Measurements from ENCODE around the gene CALHM5. TPM values are rescaled to one million over a fixed set of nuclear protein-coding genes. Genes with fewer than 3 reads are reported as not detected.

CALHM5 gene
- total RNA-seq, 4 donors from 2014 or later = 0.89 to 5.9 (median 1.4) TPM

- WGBS = 69% methylated on average over 5 of the region's 5 CpGs
- TF ChIP-seq EP300 (IDR thresholded peaks at IDR 0.05) = no peak
- TF ChIP-seq POLR2A (IDR thresholded peaks at IDR 0.05) = no peak
- no peak for TF ChIP-seq POLR2AphosphoS5 (IDR thresholded peaks at IDR 0.05)
- TF ChIP-seq, protein P1, sequence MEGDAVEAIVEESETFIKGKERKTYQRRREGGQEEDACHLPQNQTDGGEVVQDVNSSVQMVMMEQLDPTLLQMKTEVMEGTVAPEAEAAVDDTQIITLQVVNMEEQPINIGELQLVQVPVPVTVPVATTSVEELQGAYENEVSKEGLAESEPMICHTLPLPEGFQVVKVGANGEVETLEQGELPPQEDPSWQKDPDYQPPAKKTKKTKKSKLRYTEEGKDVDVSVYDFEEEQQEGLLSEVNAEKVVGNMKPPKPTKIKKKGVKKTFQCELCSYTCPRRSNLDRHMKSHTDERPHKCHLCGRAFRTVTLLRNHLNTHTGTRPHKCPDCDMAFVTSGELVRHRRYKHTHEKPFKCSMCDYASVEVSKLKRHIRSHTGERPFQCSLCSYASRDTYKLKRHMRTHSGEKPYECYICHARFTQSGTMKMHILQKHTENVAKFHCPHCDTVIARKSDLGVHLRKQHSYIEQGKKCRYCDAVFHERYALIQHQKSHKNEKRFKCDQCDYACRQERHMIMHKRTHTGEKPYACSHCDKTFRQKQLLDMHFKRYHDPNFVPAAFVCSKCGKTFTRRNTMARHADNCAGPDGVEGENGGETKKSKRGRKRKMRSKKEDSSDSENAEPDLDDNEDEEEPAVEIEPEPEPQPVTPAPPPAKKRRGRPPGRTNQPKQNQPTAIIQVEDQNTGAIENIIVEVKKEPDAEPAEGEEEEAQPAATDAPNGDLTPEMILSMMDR (IDR thresholded peaks at IDR 0.05) = no peak
- no peak overlapping the region for H3K4me3 ChIP-seq
- no peaks in the 10 kb centered on the region for H3K36me3 ChIP-seq
- H3K9me3 ChIP-seq = no peaks in the 10 kb centered on the region
- DNase-seq (ENCODE audit: low spot score in 2 of 2) = no peak
- H3K27ac ChIP-seq = no peak overlapping the region
- peaks cover 4% of the 10 kb centered on the region for H3K4me1 ChIP-seq
- no peaks in the 10 kb centered on the region for H3K27me3 ChIP-seq
Measured at GRCh38 chr6:116476002-116476678, 35.3 kb upstream of the CALHM5 start.

- Histone ChIP-seq H3K27ac (no peak overlapping the region), H3K36me3 (no peaks in the 10 kb centered on the region), H3K4me1 (no peaks in the 10 kb centered on the region), H3K27me3 (no peaks in the 10 kb centered on the region), H3K4me3 (no peak overlapping the region), H3K9me3 (no peaks in the 10 kb centered on the region)
- DNase-seq (ENCODE audit: low spot score in 2 of 2) = no peak
- TF ChIP-seq POLR2A (IDR thresholded peaks at IDR 0.05) (no peak), POLR2AphosphoS5 (IDR thresholded peaks at IDR 0.05) (no peak), EP300 (IDR thresholded peaks at IDR 0.05) (no peak)
- TF ChIP-seq, protein P1 (IDR thresholded peaks at IDR 0.05) = no peak
- WGBS = 72% methylated on average over 1 of the region's 1 CpG
Measured at GRCh38 chr6:116482780-116483179, 28.7 kb upstream of the CALHM5 start.

DNA sequence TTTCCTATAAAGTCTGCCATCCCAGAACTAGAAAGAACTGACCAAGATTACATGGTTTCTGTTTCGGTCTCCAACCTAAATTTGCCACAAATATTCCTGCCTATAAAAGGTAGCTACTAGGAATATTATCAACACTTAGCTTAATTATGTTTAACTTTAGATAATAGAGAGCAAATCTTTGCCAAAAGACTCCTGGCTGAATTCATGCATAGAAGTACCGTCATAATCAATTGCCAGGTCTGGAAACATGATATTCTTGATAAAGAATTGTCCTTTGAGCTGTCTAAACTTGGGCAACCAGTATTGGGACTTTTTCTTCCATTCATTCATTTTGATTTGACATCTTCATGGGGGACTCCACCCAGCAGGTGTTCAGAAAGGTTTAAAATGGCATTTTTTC lies 27.8 kb upstream of the CALHM5 start:
- H3K27me3 ChIP-seq = no peaks in the 10 kb centered on the region
- no peak overlapping the region for H3K4me3 ChIP-seq
- WGBS = 53% methylated on average over 2 of the region's 2 CpGs
- DNase-seq (ENCODE audit: low spot score in 2 of 2) = no peak
- no peaks in the 10 kb centered on the region for H3K9me3 ChIP-seq
- TF ChIP-seq POLR2A (IDR thresholded peaks at IDR 0.05) (no peak), POLR2AphosphoS5 (IDR thresholded peaks at IDR 0.05) (no peak), EP300 (IDR thresholded peaks at IDR 0.05) (no peak)
- TF ChIP-seq, protein P1 (IDR thresholded peaks at IDR 0.05) = no peak
- H3K4me1 ChIP-seq = no peaks in the 10 kb centered on the region
- no peaks in the 10 kb centered on the region for H3K36me3 ChIP-seq
- H3K27ac ChIP-seq = no peak overlapping the region

DNA sequence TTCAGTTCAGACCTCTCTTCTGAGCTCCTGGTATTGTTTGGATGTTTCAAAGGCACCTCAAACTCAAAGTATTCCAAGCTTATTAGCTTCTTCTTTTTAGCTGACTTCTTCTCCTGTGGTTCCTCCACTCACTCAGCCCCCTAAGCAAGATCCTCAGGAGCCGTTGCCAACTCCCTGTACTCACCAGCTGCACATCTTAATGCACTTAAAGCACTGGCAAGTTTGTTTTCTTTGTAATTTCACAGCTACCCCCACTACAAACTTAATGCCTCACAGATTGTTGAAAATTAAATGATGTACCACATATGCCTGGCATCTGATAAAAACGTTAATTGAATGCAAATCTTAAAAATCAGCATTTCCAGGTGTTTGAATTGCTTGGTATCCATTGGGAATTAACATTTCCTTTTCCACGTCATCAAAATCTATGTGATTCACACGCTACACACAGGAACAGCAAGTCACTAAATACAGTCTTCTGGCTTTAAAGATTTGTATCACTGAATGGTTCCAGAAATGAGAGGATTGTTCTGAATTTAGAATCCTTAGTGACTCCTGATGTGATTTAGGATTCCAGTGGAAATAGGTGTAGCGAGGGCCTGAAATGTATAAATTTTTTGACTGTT lies 25.8 kb upstream of the CALHM5 start:
- no peak for DNase-seq (ENCODE audit: low spot score in 2 of 2)
- 57% methylated on average over 5 of the region's 5 CpGs for WGBS

More for the DNA sequence above, 25.8 kb upstream of the CALHM5 start:
- TF ChIP-seq POLR2A (IDR thresholded peaks at IDR 0.05) = no peak
- TF ChIP-seq EP300 (IDR thresholded peaks at IDR 0.05) = no peak
- TF ChIP-seq, protein P1 (IDR thresholded peaks at IDR 0.05) = no peak
- TF ChIP-seq POLR2AphosphoS5 (IDR thresholded peaks at IDR 0.05) = no peak
- Histone ChIP-seq H3K4me3 (no peak overlapping the region), H3K36me3 (no peaks in the 10 kb centered on the region), H3K27me3 (no peaks in the 10 kb centered on the region), H3K9me3 (no peaks in the 10 kb centered on the region), H3K4me1 (no peaks in the 10 kb centered on the region), H3K27ac (no peak overlapping the region)
